ENCODE results near the gene RERE. TPM values are rescaled to one million over a fixed set of nuclear protein-coding genes. Genes with fewer than 3 reads are reported as not detected.

The RERE gene
- total RNA-seq, 2 donors from 2014 or later, result 207 to 322 TPM

DNA sequence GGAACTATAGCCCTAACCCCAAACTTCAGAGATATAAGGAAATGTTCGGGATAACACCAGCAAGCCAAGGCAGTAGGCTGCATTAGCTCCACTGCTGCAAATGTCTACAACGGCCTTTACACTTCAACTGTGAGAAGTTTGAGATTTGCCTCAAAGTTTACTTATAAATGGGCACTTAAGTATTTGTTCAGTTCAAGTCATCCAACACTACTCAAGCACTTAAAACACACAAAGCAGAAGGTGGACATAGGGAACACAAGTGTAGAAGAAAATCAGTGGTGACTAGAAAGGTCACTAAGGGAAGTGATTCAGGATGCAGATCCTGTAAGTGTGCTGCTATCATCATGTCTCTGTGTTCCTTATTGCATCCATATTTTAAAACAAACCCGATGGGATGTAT lies 278.9 kb downstream of the RERE start:
- H3K27ac ChIP-seq, result peak overlapping the region in 1 of 2 donors; percentile 22

DNA sequence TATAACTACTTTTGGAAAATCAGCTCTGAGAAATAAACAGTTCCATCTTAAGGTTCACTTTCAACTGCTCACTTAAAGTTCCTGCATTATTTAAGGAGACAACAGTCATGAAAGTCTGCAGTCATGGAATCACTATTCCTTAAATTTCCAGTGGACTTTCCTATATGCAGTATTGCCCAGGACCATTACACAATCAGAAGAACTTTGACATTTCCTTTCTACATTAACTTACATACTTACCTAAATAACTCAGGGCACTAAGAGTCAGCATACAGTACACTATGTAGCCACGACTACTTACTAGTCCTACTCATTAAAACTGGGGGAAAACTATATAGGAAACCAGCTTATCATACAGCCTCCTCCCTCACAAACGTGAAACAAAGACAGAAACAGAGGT lies 279.4 kb downstream of the RERE start:
- 80% methylated on average over 2 of the region's 2 CpGs for WGBS
- Histone ChIP-seq H3K36me3 (no peaks in the 10 kb centered on the region), H3K9me3 (no peaks in the 10 kb centered on the region), H3K4me1 (replicated peaks) (peaks cover 25% of the 10 kb centered on the region), H3K27ac (peak overlapping the region in 1 of 2 donors; percentile 22), H3K4me3 (no peak overlapping the region), H3K27me3 (replicated peaks; ENCODE audit: insufficient read depth) (no peaks in the 10 kb centered on the region)
- intact Hi-C loops (cut with DNase I), result no loop called here
- DNase-seq (ENCODE audit: low spot score), result no peak
- TF ChIP-seq, protein P1, sequence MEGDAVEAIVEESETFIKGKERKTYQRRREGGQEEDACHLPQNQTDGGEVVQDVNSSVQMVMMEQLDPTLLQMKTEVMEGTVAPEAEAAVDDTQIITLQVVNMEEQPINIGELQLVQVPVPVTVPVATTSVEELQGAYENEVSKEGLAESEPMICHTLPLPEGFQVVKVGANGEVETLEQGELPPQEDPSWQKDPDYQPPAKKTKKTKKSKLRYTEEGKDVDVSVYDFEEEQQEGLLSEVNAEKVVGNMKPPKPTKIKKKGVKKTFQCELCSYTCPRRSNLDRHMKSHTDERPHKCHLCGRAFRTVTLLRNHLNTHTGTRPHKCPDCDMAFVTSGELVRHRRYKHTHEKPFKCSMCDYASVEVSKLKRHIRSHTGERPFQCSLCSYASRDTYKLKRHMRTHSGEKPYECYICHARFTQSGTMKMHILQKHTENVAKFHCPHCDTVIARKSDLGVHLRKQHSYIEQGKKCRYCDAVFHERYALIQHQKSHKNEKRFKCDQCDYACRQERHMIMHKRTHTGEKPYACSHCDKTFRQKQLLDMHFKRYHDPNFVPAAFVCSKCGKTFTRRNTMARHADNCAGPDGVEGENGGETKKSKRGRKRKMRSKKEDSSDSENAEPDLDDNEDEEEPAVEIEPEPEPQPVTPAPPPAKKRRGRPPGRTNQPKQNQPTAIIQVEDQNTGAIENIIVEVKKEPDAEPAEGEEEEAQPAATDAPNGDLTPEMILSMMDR (IDR thresholded peaks at IDR 0.05), result no peak
- TF ChIP-seq POLR2AphosphoS5 (IDR thresholded peaks at IDR 0.05) (no peak), POLR2A (IDR thresholded peaks at IDR 0.05) (no peak)

More for the DNA sequence above, 278.9 kb downstream of the RERE start:
- Histone ChIP-seq H3K36me3 (no peaks in the 10 kb centered on the region), H3K27me3 (replicated peaks; ENCODE audit: insufficient read depth) (no peaks in the 10 kb centered on the region), H3K4me3 (no peak overlapping the region), H3K9me3 (no peaks in the 10 kb centered on the region), H3K4me1 (replicated peaks) (peaks cover 20% of the 10 kb centered on the region)
- WGBS, result 86% methylated on average over 3 of the region's 3 CpGs
- intact Hi-C loops (cut with DNase I), result no loop called here
- TF ChIP-seq POLR2AphosphoS5 (IDR thresholded peaks at IDR 0.05) (no peak), POLR2A (IDR thresholded peaks at IDR 0.05) (no peak)
- TF ChIP-seq, protein P1 (IDR thresholded peaks at IDR 0.05), result no peak
- DNase-seq (ENCODE audit: low spot score), result no peak

DNA sequence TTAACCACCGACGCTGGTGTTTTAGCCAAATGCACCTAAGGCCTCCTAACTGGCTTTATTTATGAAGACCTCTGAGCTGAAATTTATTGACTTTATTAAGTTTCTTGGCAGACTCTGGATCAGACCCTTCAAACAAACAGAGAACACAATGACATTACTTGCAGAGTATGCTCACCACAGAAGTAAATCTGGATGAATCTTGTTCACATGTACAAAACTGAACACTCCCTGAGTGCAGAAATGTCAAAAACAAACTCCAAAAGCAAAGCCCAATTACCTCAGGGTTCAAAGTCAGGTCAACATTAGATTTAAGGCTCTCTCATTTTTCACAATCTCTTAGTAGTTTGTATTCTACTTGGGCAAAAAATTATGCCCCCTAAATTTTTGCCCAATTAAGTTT lies 280.9 kb downstream of the RERE start:
- H3K27me3 ChIP-seq (replicated peaks; ENCODE audit: insufficient read depth), result no peaks in the 10 kb centered on the region
- H3K27ac ChIP-seq, result peak overlapping the region; percentile 34
- H3K9me3 ChIP-seq, result no peaks in the 10 kb centered on the region
- H3K4me1 ChIP-seq (replicated peaks), result peaks cover 27% of the 10 kb centered on the region
- 16% methylated on average over 2 of the region's 2 CpGs for WGBS
- peak; percentile 12 for TF ChIP-seq POLR2AphosphoS5 (IDR thresholded peaks at IDR 0.05)
- TF ChIP-seq POLR2A (IDR thresholded peaks at IDR 0.05), result no peak
- TF ChIP-seq, protein P1 (IDR thresholded peaks at IDR 0.05), result no peak
- DNase-seq (ENCODE audit: low spot score), result no peak
- no peaks in the 10 kb centered on the region for H3K36me3 ChIP-seq
- intact Hi-C loops (cut with DNase I), result no loop called here
- no peak overlapping the region for H3K4me3 ChIP-seq

DNA sequence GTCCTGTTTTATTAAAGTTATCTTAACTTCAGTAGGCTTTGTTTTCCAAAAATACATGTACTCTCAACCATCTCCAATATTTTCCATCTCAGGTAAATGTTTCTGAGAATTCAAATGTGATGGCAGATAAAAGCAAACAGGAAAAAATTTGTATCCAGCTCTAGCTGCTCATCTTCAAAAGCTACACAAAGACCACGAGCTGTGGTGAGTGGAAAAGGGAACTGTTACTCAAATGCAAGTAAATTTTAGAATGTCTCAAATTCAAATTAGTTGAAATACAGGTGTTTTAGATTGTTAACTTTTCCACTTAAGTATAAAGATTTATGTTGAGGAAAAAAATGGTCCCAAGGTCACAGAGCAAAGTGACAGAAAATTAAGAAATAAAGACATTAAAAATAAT lies 283.5 kb downstream of the RERE start:
- Histone ChIP-seq H3K27me3 (replicated peaks; ENCODE audit: insufficient read depth) (no peaks in the 10 kb centered on the region), H3K36me3 (no peaks in the 10 kb centered on the region), H3K4me1 (replicated peaks) (peaks cover 25% of the 10 kb centered on the region), H3K9me3 (no peaks in the 10 kb centered on the region), H3K4me3 (no peak overlapping the region), H3K27ac (peak overlapping the region in 1 of 2 donors; percentile 63)
- WGBS, result 38% methylated on average over 1 of the region's 1 CpG
- DNase-seq (ENCODE audit: low spot score), result no peak
- TF ChIP-seq, protein P1 (IDR thresholded peaks at IDR 0.05), result no peak
- TF ChIP-seq POLR2A (IDR thresholded peaks at IDR 0.05) (no peak), POLR2AphosphoS5 (IDR thresholded peaks at IDR 0.05) (no peak)
- intact Hi-C loops (cut with DNase I), result no loop called here

DNA sequence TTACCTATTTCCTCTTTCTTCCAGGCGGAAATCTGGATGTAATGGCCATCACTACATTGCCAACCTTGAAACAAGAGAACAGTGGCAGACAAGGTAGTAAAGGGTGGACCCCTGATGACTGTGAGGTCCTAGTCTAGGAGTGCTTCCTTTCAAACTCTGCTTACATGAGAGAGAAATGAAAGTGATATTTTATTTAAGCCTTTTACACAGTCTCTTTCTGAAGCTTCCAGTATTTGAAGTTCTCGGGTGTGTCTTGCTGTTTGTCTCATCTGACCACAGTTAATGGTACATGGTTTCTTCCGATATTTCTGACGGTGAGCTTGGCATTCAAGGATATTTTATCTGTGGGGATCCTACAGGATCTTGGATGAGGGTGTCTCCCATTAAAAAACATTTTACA lies 284.3 kb downstream of the RERE start:
- H3K27me3 ChIP-seq (replicated peaks; ENCODE audit: insufficient read depth), result no peaks in the 10 kb centered on the region
- peaks cover 22% of the 10 kb centered on the region for H3K4me1 ChIP-seq (replicated peaks)
- 41% methylated on average over 4 of the region's 4 CpGs for WGBS
- no peak for DNase-seq (ENCODE audit: low spot score)
- TF ChIP-seq, protein P1 (IDR thresholded peaks at IDR 0.05), result no peak
- no peak for TF ChIP-seq POLR2AphosphoS5 (IDR thresholded peaks at IDR 0.05)
- no peak for TF ChIP-seq POLR2A (IDR thresholded peaks at IDR 0.05)
- intact Hi-C loops (cut with DNase I), result no loop called here
- H3K9me3 ChIP-seq, result no peaks in the 10 kb centered on the region
- H3K4me3 ChIP-seq, result no peak overlapping the region
- H3K36me3 ChIP-seq, result no peaks in the 10 kb centered on the region
- H3K27ac ChIP-seq, result peak overlapping the region; percentile 40 to 63
